Activated CD8-positive, alpha-beta memory T cell treated with anti-CD3 and anti-CD28 coated beads, Interleukin-2, amount 50 U/mL, for 48 hours (primary cell): Measurements from ENCODE around the gene HERC2.
"Not testable (repeated sequence)": the region's sequence is repeated elsewhere in the genome, so short reads cannot be mapped to it uniquely, and the experiment has no call there.

ENCODE experiments used
- DNase-seq: peaks from one replicate; pipeline ENCODE4 v3.0.0-alpha.2; 2020

The HERC2 gene

DNA sequence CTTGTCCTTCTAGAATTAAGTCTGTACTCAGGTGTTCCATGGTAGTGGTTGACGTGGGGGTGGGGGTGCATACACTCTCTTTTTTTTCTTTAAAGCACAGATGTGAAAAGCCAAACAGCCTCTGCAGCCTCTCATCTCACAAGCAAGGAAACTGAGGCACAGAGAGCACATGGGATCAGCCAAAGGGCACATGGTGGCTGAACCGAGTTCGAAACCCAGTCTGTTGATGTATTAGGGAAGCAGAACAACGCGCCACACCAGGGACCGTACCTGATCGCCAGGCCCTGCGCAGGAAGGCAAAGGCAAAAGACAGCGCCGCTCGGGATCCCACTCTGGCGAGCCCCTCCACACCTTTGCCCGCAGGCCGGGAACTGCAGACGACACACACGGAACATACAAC, 47.3 kb downstream of the HERC2 start:
- DNase-seq: no peak

- no peak for DNase-seq
These were observed 47.9 kb downstream of the HERC2 start for GRCh38 chr15:28273873-28274610.

DNA sequence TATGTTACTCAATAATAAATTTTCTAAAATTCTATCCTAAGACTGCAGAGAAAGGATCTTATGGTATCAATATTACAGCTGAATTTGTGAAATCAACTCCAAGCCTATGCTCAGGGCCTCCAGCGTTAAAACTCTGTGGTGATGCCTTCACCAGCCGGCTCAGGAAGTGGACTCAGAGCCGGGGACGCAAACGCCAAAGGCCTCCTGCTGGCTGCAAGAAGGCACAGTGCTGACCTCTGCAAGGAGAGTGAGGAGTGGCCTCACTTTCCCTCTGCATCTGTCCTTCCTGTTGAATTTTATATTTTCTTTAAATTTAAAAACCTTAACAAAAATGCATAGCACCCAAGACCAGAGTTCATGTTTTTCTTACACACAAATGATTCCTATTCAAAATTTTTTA, 48.5 kb downstream of the HERC2 start:
- DNase-seq: no peak

DNA sequence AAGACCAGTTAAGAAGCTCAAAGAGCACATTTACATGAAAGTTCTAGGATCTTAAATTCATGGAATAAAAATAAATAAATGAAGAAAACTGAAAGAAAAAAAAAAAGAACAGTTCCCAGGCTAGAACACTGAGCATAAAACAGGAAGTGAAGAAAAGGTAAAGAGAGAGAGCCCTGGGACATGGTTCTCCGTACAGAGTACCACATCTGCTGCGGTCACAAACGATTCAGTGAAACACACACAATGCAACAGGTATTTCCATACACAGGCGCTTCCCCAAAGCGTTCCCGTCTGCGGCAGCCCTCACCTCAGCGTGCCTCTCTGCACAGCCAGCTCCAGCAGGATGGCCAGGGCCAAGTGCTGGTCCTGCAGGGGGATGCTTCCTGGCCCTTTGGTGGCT, 49.4 kb downstream of the HERC2 start:
- DNase-seq: no peak

DNA sequence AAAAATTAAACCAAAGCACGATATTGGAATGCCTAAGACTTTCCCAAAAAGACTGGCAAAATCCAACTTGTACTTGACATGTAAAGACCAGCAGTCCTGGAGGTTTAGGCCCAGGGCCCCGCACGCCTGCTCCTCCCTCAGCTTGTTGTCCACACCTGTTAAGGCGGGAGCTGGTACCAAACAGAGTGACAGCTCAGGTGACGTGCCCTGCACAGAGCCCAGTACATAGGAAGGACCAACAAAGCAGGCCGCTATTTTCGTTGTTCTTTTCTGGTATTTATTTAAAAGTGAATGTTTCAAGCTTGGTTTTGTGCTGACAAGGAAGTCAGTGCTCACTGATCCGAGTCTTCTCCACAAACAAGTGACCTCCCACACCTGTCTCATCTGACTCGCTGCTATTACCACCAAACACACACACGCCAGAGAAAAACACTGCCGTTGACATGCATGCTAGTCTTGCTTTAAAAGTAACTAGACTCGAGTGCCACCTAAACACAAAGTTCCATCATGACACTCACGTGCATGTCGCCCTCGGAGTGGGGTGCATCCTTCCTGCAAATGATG, 50.2 kb downstream of the HERC2 start:
- no peak for DNase-seq

- no peak for DNase-seq
These were observed 52.9 kb downstream of the HERC2 start for GRCh38 chr15:28269097-28269496.

DNA sequence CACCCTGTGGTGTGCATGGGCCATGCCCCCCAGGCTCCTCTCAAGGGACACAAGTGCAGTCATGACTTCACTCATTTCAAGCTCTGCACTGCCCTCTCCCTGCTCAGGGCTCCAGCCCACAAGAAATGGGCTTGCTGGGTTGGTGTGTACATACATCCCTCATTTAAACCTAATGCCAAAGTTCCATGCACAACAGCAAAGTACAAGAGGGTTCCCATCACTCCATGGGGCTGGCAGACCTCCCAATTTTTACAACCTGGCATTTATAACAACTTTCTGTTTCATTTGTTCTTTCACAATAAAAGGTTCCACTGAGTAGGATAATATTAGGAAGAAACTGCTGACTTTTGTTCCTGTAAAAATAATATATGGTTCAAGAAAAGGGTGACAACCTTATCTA, 54.3 kb downstream of the HERC2 start:
- DNase-seq: no peak

GRCh38 chr15:28265334-28266019, 56.5 kb downstream of the HERC2 start:
- no peak for DNase-seq

DNA sequence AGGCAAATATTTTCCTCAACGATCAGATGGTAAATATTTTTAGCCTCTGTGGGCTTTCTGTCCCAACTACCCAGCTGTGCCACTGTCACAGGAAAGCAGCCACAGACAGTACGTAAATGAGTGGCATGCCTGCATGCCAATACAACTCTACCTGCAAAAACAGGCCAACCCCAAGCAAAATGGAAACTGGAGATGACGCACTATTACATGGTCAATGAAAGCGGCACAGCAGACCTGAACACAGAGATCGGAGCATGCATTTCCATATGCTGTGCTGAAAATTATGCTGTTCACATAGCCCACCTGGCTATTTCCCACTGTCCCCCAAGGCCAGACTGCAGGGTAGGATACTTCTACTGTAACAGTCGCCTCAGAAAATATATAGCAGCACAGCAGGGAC, 57.8 kb downstream of the HERC2 start:
- no peak for DNase-seq

DNA sequence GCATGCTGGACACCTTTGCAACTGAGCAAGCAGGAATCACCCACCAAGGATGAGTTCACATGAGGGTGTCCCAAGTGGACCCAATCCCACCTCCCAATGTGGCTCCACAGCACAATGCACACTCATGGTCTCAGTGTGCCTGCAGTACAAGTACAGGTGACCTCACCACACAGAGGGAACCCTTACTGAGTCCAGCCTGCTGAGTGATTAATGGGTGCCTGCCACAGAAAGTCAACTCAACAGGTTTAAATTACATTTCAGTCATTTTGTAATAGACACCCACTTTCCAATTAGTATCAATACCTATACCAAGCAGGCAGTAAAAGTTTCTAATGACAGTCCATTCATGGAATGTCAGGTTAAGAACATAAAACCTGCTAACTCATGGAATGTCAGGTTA, 59.5 kb downstream of the HERC2 start:
- no peak for DNase-seq

DNA sequence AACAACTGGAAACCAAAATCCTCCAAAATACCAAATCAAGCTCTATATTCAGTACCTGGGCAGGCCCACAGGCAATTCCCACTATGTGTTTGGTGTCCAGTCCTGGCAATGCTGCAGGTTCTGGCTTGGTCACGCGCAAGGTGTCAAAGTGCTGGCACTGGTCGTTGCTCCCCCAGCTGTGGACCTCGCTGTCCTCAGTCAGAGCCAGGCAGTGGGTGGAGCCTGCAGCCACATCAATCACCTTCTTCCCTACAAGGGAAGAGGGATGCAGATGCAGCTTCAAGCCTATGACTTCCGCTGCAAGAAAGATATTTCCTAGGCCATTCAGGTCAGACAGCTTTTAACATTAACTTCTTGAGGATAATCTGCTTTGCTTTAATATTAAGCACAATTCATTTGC, 61.3 kb downstream of the HERC2 start:
- no peak for DNase-seq

GRCh38 chr15:28260317-28260716, 61.7 kb downstream of the HERC2 start:
- DNase-seq: no peak

- DNase-seq: no peak
These were observed 66.0 kb downstream of the HERC2 start for GRCh38 chr15:28255965-28256364.

- DNase-seq: no peak
These were observed 69.1 kb downstream of the HERC2 start for GRCh38 chr15:28252831-28253230.

- no peak for DNase-seq
These were observed 75.4 kb downstream of the HERC2 start for GRCh38 chr15:28246605-28247004.

- no peak for DNase-seq
These were observed 78.1 kb downstream of the HERC2 start for GRCh38 chr15:28243901-28244300.

GRCh38 chr15:28243399-28243798, 78.6 kb downstream of the HERC2 start:
- DNase-seq: no peak

GRCh38 chr15:28238296-28238695, 83.7 kb downstream of the HERC2 start:
- not testable (repeated sequence) for DNase-seq

DNA sequence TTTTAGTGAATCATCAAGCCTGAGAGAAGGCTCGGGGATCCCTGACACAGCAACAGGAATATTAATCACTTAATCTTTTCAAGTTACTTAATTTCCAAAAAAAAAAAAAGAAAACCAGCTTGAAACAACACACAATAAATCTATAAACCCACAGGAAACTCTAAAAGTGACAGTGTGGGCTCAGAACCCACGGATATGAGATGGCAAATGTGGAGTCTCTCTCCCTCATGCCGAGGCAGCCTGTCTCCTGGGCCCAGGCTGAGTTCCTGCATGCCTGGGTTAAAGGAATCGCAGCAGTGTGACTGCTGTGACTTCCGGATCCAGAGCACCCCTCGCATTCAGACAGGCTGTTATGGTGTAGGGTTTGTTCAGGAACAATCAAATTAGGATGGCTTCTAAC, 90.2 kb downstream of the HERC2 start:
- DNase-seq: not testable (repeated sequence)

DNA sequence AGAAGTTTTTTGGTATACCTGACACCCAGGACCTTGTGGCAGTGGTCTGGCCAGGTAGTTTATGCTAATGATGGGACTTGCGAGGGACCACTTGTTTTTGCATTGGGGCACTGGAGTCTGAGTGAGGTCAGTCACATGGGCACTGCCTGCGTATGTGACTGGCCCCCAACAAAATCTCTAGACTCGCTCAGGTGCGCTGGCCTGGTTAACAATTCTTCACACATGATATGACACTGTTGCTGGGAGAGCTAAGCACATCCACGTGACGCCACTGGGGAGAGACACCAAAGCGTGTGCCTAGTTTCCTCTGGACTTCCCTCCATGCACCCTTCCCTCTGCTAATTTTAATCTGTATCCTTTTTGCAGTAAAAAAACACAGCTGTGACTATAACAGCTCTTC, 90.6 kb downstream of the HERC2 start:
- not testable (repeated sequence) for DNase-seq

- not testable (repeated sequence) for DNase-seq
These were observed 92.9 kb downstream of the HERC2 start for GRCh38 chr15:28228990-28229640.

GRCh38 chr15:28228096-28228495, 93.9 kb downstream of the HERC2 start:
- DNase-seq: no peak

DNA sequence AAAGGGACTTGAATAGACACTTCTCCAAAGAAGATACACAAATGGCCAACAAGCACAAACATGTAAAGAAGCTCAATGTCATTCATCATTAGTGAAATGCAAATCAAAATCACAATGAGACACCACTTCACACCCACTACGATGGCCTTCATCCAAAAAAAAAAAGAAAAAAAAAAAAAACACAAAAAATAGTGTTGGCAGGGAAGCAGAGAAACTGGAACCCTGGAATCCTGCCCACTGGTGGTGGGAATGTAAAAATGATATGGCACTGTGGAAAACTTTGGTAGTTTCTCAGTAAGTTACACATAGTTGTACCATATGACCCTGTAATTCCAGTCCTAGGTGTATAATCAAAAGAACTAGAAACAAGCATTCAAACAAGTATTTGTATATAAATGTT, 94.7 kb downstream of the HERC2 start:
- DNase-seq: not testable (repeated sequence)

GRCh38 chr15:28222612-28223011, 99.4 kb downstream of the HERC2 start:
- DNase-seq: not testable (repeated sequence)
